A549 (cell line): ENCODE results near the gene RPTOR. TPM values are rescaled to one million over a fixed set of nuclear protein-coding genes. Genes with fewer than 3 reads are reported as not detected.

ENCODE experiments used
- ATAC-seq, 2 experiments: fragments of 200-7000 bp in 1 of 2; fragments of >200 bp in 1 of 2; cut with Nextera tagmentation in 1 of 2; cut with Tn5 transposase in 1 of 2; 3 replicates each; pipeline versions ENCODE4 v1.8.0 to v1.9.1; 2018 to 2020; ENCODE audit warnings: mild to moderate bottlenecking in 1 of 2, moderate library complexity in 1 of 2
- CTCF ChIA-PET: fragments of 300-600 bp; sonication (Branson Sonifier 250); formaldehyde crosslinking; extraction: SDS; loops from one replicate; lab custom pipeline; 2021; ENCODE audit warnings: antibody characterized with exemption, inconsistent platforms; lab: Yijun Ruan, JAX
- POLR2A ChIA-PET: fragments of 350-600 bp; formaldehyde crosslinking; extraction: SDS; loops from one replicate; lab custom pipeline; 2021; ENCODE audit warnings: antibody characterized with exemption, inconsistent platforms; lab: Yijun Ruan, JAX
- DNase-seq, 2 experiments: peaks; one replicate each; pipeline versions ENCODE4 v3.0.0 to v3.0.0-alpha.2; 2011 to 2016; ENCODE audit warnings: low read depth in 1 of 2, low spot score in 1 of 2
- FAIRE-seq: peaks from 2 replicates; lab custom pipeline; 2011; peaks lifted over from hg19 to GRCh38; lab: Jason Lieb, UNC
- H3K27ac ChIP-seq, 2 experiments: fragments of >200 bp; sonication (Bioruptor Twin); formaldehyde crosslinking; 3 replicates each; pipeline ENCODE4 v1.5.1; 2016 to 2017
- H3K4me1 ChIP-seq: fragments of >200 bp; sonication (Bioruptor Twin); formaldehyde crosslinking; 3 replicates; pipeline ENCODE4 v1.6.1; 2016
- H3K4me2 ChIP-seq: fragments of >200 bp; sonication (Bioruptor Twin); formaldehyde crosslinking; 3 replicates; pipeline ENCODE4 v1.6.1; 2016
- H3K4me3 ChIP-seq: fragments of >200 bp; sonication (Bioruptor Twin); formaldehyde crosslinking; 3 replicates; pipeline ENCODE4 v1.5.1; 2016
- H3K9me3 ChIP-seq: fragments of >200 bp; sonication (Bioruptor Twin); formaldehyde crosslinking; 3 replicates; pipeline ENCODE4 v1.6.1; 2016
- BHLHE40 ChIP-seq: IDR thresholded peaks from 2 replicates; pipeline ENCODE4 v1.6.1; 2012; ENCODE audit warnings: low read depth, low read length, inconsistent platforms
- CBX2 ChIP-seq: fragments of 200-600 bp; sonication (generic); IDR thresholded peaks from 2 replicates; pipeline ENCODE4 v1.6.1; 2016; ENCODE audit warnings: low read depth, mild to moderate bottlenecking, borderline replicate concordance
- CEBPB ChIP-seq, 2 experiments: fragments of >200 bp in 1 of 2; sonication (Bioruptor Twin) in 1 of 2; formaldehyde crosslinking in 1 of 2; IDR thresholded peaks; 2 replicates each; pipeline ENCODE4 v1.6.1; 2012 to 2016
- CHD4 ChIP-seq: fragments of 200-600 bp; sonication (generic); IDR thresholded peaks from 2 replicates; pipeline ENCODE4 v1.6.1; 2016; ENCODE audit warnings: antibody characterized with exemption, mild to moderate bottlenecking, borderline replicate concordance
- CTCF ChIP-seq: fragments of >200 bp; sonication (Bioruptor Twin); formaldehyde crosslinking; IDR thresholded peaks from 3 replicates; pipeline ENCODE4 v1.5.1; 2016
- FOSB ChIP-seq: fragments of 250-450 bp; sonication (Bioruptor Pico); IDR thresholded peaks from 2 replicates; pipeline ENCODE4 v1.5.0; 2020; ENCODE audit warnings: mild to moderate bottlenecking, moderate library complexity
- FOXS1 ChIP-seq: fragments of 250-450 bp; sonication (Bioruptor Pico); IDR thresholded peaks from 2 replicates; pipeline ENCODE4 v1.5.0; 2020; ENCODE audit warnings: mild to moderate bottlenecking, moderate library complexity
- HDAC2 ChIP-seq: fragments of 200-600 bp; sonication (generic); IDR thresholded peaks from 2 replicates; pipeline ENCODE4 v1.6.1; 2016
- HES2 ChIP-seq: fragments of >200 bp; sonication (Bioruptor Twin); formaldehyde crosslinking; IDR thresholded peaks from 2 replicates; pipeline ENCODE4 v1.6.1; 2016
- HEYL ChIP-seq: fragments of 250-450 bp; sonication (Bioruptor Pico); IDR thresholded peaks from 2 replicates; pipeline ENCODE4 v1.8.0; 2021; ENCODE audit warnings: mild to moderate bottlenecking, moderate library complexity
- HMGXB4 ChIP-seq: fragments of 250-450 bp; sonication (Bioruptor Pico); IDR thresholded peaks from 2 replicates; pipeline ENCODE4 v1.5.0; 2021; ENCODE audit warnings: mild to moderate bottlenecking, moderate library complexity, borderline replicate concordance
- HOXA7 ChIP-seq: fragments of 250-450 bp; sonication (Bioruptor Pico); IDR thresholded peaks from 2 replicates; pipeline ENCODE4 v1.5.0; 2020; ENCODE audit warnings: mild to moderate bottlenecking, moderate library complexity
- JUN ChIP-seq, 2 experiments: fragments of >200 bp; sonication (Bioruptor Twin); formaldehyde crosslinking; IDR thresholded peaks; 2 replicates in 1 of 2; 3 replicates in 1 of 2; pipeline ENCODE4 v1.6.1; 2016 to 2017
- JUNB ChIP-seq: fragments of >200 bp; sonication (Bioruptor Twin); formaldehyde crosslinking; IDR thresholded peaks from 2 replicates; pipeline ENCODE4 v1.6.1; 2016
- KDM1A ChIP-seq: fragments of 200-600 bp; sonication (generic); IDR thresholded peaks from 2 replicates; pipeline ENCODE4 v1.6.1; 2016; ENCODE audit warnings: low read depth, mild to moderate bottlenecking
- MAX ChIP-seq: IDR thresholded peaks from 2 replicates; pipeline ENCODE4 v1.6.1; 2012
- NFE2L2 ChIP-seq: fragments of 150-350 bp; conservative IDR thresholded peaks from 2 replicates; pipeline ENCODE4 v1.6.1; 2014; ENCODE audit warnings: low read length
- PHF8 ChIP-seq: fragments of 200-600 bp; sonication (generic); IDR thresholded peaks from 2 replicates; pipeline ENCODE4 v1.6.1; 2016; ENCODE audit warnings: low read depth, mild to moderate bottlenecking, antibody characterized with exemption, moderate library complexity, borderline replicate concordance
- POLR2A ChIP-seq: IDR thresholded peaks from 2 replicates; pipeline ENCODE4 v1.6.1; 2012; ENCODE audit warnings: mild to moderate bottlenecking, low read length
- POLR2AphosphoS2 ChIP-seq: conservative IDR thresholded peaks from 2 replicates; pipeline ENCODE4 v1.6.1; 2012; ENCODE audit warnings: low read length, improper control_type of control experiment, inconsistent platforms
- RARB ChIP-seq: fragments of 250-450 bp; sonication (Bioruptor Pico); IDR thresholded peaks from 2 replicates; pipeline ENCODE4 v1.8.0; 2021; ENCODE audit warnings: mild to moderate bottlenecking, moderate library complexity
- REST ChIP-seq: fragments of 200-600 bp; sonication (generic); IDR thresholded peaks from 2 replicates; pipeline ENCODE4 v1.6.1; 2016; ENCODE audit warnings: antibody characterized with exemption, mild to moderate bottlenecking, moderate library complexity
- RNF2 ChIP-seq: fragments of 200-600 bp; sonication (generic); IDR thresholded peaks from 2 replicates; pipeline ENCODE4 v1.6.1; 2016; ENCODE audit warnings: low read depth, mild to moderate bottlenecking, antibody characterized with exemption, moderate library complexity, borderline replicate concordance
- SREBF2 ChIP-seq: fragments of 450-650 bp; IDR thresholded peaks from 2 replicates; pipeline ENCODE4 v1.6.1; 2014; ENCODE audit warnings: mild to moderate bottlenecking, moderate library complexity
- TP53 ChIP-seq: fragments of 250-450 bp; sonication (Bioruptor Pico); IDR thresholded peaks from 2 replicates; pipeline ENCODE4 v1.5.0; 2021; ENCODE audit warnings: mild to moderate bottlenecking, moderate library complexity
- ZFP36 ChIP-seq: fragments of 450-650 bp; IDR thresholded peaks from 2 replicates; pipeline ENCODE4 v1.6.1; 2014; ENCODE audit warnings: borderline replicate concordance; ENCODE audit not compliant: partially characterized antibody
- ZSCAN20 ChIP-seq: fragments of 250-450 bp; sonication (Bioruptor Pico); IDR thresholded peaks from 2 replicates; pipeline ENCODE4 v1.8.0; 2022; ENCODE audit warnings: mild to moderate bottlenecking, moderate library complexity
- WGBS: methylation state at CpG from one replicate; pipeline ENCODE4 v1.1.6; 2017; ENCODE audit errors: missing lambda C conversion rate; 5-methylcytosine and 5-hydroxymethylcytosine counted together
- polyA plus RNA-seq, 4 experiments: library from polyadenylated mRNA; depleted of rRNA in 3 of 4; stranded (reverse); fragments of >200 nt; fragmentation: RNase III in 1 of 4; extraction: RNeasy Plus Mini Kit Qiagen cat#74134 plus additional on column Dnase treatment in 1 of 4; gene quantifications; 2 replicates in 3 of 4; 3 replicates in 1 of 4; pipeline ENCODE4 v1.2.3, GENCODE V29; 2011 to 2017

The RPTOR gene
- polyA plus RNA-seq, 2 of the 4 experiments (the other 2 are of a cell fraction) = 10.8 to 27.1 TPM

DNA sequence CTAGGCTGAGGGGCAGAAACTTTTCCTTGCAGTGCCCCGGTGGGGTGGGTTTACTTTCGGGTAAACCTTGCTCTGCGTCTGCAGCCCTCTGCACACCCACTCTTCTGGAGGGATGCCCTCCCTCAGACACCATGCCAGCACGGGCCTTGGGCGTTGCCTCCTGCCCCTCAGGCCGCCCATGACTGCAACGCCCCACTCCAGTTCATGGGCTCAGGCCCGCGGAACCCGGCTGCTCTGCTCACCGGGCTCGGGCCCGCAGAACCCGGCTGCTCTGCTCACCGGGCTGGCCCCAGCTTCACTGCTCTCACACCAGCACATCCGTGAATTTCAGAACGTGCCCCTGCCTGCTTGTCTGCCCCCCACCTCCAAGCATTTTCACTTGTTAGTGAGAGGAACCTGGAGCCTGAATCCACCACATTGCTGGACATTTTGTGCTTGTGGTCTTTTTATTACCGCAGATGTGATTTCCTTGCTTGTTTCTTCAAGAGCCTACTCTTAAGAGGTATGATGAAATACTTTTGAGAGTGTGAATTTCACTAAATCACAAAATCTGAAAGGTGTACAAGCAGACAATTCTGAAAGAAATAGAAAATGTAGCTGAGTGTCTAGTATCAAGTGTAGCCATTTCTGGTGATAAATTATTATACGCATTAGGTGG, 130.9 kb downstream of the RPTOR start:
- Histone ChIP-seq H3K4me2 (no peak overlapping the region), H3K4me3 (no peak overlapping the region), H3K9me3 (no peaks in the 10 kb centered on the region), H3K27ac (no peak overlapping the region), H3K4me1 (no peaks in the 10 kb centered on the region)
- ATAC-seq (no peak), DNase-seq (no peak), FAIRE-seq (no peak)
- TF ChIP-seq FOSB (no peak), CEBPB (IDR thresholded peaks at IDR 0.05) (no peak), HES2 (no peak), REST (no peak), NFE2L2 (no peak), RNF2 (no peak), HEYL (no peak), ZSCAN20 (no peak), HMGXB4 (CRISPR knock-in tag) (no peak)
- ChIA-PET CTCF (interaction anchor here (0.9 to 1.7 kb wide), 3 partner anchors 12 to 26 kb away, joined by 3 to 4 read pairs (median 4); no protein-coding TSS in a partner anchor), POLR2A (no interaction called here)
- 90% methylated on average over 19 of the region's 19 CpGs for WGBS

GRCh38 chr17:80676096-80676466, 131.4 kb downstream of the RPTOR start:
- 94% methylated on average over 7 of the region's 7 CpGs for WGBS
- FAIRE-seq (no peak), ATAC-seq (no peak), DNase-seq (no peak)
- Histone ChIP-seq H3K27ac (no peak overlapping the region), H3K4me2 (no peak overlapping the region), H3K4me1 (no peaks in the 10 kb centered on the region), H3K9me3 (no peaks in the 10 kb centered on the region), H3K4me3 (no peak overlapping the region)
- CTCF ChIA-PET = interaction anchor here (0.9 to 1.7 kb wide), 2 partner anchors 11 to 249 kb away, joined by 4 to 5 read pairs; no protein-coding TSS in a partner anchor
- TF ChIP-seq ZFP36 (no peak), CTCF (no peak)
- POLR2A ChIA-PET = no interaction called here

GRCh38 chr17:80676564-80676963, 131.9 kb downstream of the RPTOR start:
- ChIA-PET POLR2A (no interaction called here), CTCF (interaction anchor here (0.9 kb wide), 2 partner anchors 190 to 249 kb away, joined by 3 to 5 read pairs; no protein-coding TSS in a partner anchor)
- H3K4me3 ChIP-seq = no peak overlapping the region
- DNase-seq (no peak), FAIRE-seq (no peak), ATAC-seq (no peak)
- TF ChIP-seq JUN (IDR thresholded peaks at IDR 0.05) (no peak), MAX (no peak), HDAC2 (no peak), KDM1A (no peak), RARB (no peak), SREBF2 (no peak), POLR2AphosphoS2 (no peak), HOXA7 (CRISPR knock-in tag) (no peak), JUNB (no peak), BHLHE40 (no peak), FOXS1 (CRISPR knock-in tag) (no peak), CBX2 (no peak), POLR2A (no peak), TP53 (CRISPR knock-in tag) (no peak), PHF8 (no peak), HEYL (no peak), CHD4 (no peak)
- H3K9me3 ChIP-seq = no peaks in the 10 kb centered on the region
- H3K4me2 ChIP-seq = no peak overlapping the region
- no peak overlapping the region for H3K27ac ChIP-seq
- H3K4me1 ChIP-seq = no peaks in the 10 kb centered on the region
- WGBS = 90% methylated on average over 9 of the region's 9 CpGs
